ENCODE results near the gene GALNT14.
"Not testable (repeated sequence)": the region's sequence is repeated elsewhere in the genome, so short reads cannot be mapped to it uniquely, and the experiment has no call there.

The GALNT14 gene

GRCh38 chr2:30934066-30934465 lies 204.2 kb downstream of the GALNT14 start:
- peak; percentile 72 to 87 for DNase-seq

- peak; percentile 30 to 55 for DNase-seq
These were observed 204.7 kb downstream of the GALNT14 start for GRCh38 chr2:30933496-30933895.

- peak; percentile 76 to 91 for DNase-seq
These were observed 205.4 kb downstream of the GALNT14 start for GRCh38 chr2:30932870-30933269.

DNA sequence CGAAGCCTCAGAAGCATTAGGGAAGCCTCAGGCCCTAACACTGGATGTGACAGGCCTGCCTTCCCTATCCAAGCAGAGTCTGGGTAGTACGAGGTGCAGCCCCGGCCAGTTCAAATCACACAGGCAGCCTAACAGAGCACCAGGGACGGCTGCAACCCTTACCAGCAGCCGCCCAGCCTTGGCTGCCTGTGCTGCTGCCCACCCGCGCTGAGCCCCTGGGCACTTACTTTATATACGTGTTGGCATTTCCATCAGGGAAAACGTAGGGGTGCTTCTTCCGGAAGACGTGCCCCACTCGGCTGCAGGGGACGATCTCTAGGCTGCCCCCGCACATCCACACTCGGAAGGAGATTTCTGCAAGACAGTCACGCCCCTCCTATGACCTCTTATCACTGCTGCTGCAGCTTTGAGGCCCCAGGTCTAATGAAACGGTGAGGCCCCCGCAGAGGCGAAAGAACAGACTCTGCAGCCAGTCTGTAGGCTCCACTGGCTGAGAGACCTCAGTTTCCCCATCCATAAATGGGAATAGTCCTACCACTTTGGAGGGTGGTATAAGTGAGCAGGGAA lies 206.3 kb downstream of the GALNT14 start:
- no peak for DNase-seq

GRCh38 chr2:30930716-30931115 lies 207.5 kb downstream of the GALNT14 start:
- no peak for DNase-seq

- no peak for DNase-seq
These were observed 210.7 kb downstream of the GALNT14 start for GRCh38 chr2:30927465-30928075.

GRCh38 chr2:30926606-30927005 lies 211.6 kb downstream of the GALNT14 start:
- no peak for DNase-seq

GRCh38 chr2:30923623-30924022 lies 214.6 kb downstream of the GALNT14 start:
- no peak for DNase-seq

DNA sequence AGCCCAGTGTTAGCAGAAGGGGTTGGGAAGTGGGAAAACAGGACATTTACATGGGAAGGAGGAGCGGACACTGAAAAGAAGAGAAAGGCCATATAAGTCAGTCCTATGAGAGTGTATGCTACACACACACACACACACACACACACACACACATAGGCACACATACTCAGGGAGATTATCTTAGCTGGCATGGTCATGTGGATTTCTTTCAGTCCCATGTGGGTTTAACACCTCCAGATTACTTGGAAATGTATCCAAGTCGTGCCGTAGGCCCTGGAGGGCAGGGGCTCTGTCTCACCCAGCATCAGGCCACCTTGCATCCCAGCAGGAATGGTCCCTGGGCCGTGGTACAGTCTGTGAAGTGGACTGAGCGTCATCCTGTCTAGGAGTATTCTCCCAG lies 217.7 kb downstream of the GALNT14 start:
- DNase-seq, result no peak

DNA sequence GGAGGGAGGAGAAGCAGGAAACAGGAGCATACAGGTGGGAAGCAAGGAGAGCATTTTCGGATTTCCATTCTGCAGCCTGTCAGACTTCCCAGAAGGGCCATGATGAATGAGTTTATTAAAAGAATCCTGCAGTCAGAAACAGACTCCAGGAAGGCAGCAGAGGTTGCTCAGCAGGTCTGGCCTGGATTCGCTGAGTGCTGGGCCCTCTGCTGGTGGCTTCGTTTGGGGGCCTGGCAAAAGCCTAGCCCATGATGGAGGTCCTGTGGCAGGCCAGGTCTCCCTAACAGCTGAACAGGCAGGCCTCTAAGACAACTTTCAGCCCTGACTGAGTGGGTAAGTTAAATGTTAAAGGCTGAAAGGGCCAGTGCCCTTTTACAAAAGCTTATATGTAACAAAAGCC lies 222.8 kb downstream of the GALNT14 start:
- DNase-seq, result peak in 1 of 2 donors; percentile 5

GRCh38 chr2:30914456-30914855 lies 223.8 kb downstream of the GALNT14 start:
- no peak for DNase-seq

- DNase-seq, result no peak
These were observed 226.2 kb downstream of the GALNT14 start for GRCh38 chr2:30912056-30912455.

DNA sequence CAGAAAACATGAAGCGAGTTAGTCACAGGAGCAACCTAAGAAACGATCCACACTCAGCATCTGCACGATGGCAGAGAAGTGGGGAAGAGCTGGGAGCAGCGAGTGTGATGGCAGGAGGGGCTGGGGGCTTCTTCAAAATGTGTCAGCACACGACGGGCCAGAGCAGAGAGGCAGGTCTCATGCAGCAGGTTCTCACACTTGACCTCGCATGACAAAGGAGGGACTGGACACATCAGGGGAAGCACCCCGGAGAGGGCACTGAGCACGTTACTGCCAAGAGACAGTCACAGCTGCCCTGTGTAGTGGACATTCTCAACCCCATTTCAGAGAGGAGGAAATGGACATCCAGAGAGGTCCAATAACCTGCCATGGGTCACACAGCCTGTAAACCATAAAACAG lies 226.9 kb downstream of the GALNT14 start:
- DNase-seq, result no peak

GRCh38 chr2:30910686-30911085 lies 227.6 kb downstream of the GALNT14 start:
- no peak for DNase-seq

DNA sequence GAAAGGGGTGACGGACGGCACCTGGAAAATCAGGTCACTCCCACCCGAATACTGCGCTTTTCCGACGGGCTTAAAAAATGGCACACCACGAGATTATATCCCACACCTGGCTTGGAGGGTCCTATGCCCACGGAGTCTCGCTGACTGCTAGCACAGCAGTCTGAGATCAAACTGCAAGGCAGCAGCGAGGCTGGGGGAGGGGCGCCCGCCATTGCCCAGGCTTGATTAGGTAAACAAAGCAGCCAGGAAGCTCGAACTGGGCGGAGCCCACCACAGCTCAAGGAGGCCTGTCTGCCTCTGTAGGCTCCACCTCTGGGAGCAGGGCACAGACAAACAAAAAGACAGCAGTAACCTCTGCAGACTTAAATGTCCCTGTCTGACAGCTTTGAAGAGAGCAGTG lies 233.8 kb downstream of the GALNT14 start:
- DNase-seq, result not testable (repeated sequence)

- DNase-seq, result no peak
These were observed 234.9 kb downstream of the GALNT14 start for GRCh38 chr2:30903326-30903725.

- DNase-seq, result no peak
These were observed 237.9 kb downstream of the GALNT14 start for GRCh38 chr2:30900381-30900780.

DNA sequence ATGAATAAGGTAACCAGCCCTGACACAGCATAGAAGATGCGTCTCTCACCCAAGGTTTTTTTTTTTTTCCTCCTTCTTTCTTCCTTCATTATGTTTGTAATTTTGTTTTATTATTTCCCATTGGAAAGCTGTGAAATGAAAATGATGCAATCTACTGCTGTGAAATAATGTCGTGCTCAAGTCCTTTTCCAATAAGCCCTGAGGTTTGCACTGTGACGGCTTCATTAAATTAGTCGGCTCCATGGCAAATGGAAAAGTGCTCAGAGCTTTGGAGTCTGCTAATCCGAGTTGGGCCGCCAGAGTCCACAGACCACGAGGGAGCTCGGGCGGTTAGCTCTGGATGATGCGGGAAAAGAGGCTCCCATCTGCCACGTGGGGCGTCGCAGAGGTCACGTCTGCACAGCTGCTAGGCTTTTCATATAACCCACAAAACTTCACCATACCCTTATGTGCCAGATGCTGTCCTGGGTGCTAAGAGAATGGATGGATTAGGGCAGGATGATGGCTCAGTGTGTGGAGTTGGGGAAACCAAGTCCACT lies 238.7 kb downstream of the GALNT14 start:
- no peak for DNase-seq

DNA sequence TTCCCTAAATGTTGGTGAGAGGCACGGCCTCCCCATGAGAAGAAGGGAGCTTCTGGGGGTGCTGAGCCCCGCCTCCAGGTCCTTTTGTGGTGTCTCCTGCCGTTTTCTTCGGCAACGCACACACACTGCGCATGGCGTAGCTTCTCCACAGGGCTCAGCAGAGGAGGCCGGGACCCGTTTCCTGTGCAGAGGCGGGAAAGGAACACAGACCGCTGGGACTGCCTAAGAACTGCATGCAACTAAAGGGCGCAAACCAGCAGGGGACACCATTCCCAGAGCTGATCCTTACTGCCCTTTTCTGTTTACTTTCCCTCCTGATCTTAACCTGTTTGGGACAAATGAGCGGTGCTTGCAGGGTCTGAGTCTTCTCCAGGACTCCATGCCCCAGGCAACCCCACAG lies 240.7 kb downstream of the GALNT14 start:
- DNase-seq, result no peak

DNA sequence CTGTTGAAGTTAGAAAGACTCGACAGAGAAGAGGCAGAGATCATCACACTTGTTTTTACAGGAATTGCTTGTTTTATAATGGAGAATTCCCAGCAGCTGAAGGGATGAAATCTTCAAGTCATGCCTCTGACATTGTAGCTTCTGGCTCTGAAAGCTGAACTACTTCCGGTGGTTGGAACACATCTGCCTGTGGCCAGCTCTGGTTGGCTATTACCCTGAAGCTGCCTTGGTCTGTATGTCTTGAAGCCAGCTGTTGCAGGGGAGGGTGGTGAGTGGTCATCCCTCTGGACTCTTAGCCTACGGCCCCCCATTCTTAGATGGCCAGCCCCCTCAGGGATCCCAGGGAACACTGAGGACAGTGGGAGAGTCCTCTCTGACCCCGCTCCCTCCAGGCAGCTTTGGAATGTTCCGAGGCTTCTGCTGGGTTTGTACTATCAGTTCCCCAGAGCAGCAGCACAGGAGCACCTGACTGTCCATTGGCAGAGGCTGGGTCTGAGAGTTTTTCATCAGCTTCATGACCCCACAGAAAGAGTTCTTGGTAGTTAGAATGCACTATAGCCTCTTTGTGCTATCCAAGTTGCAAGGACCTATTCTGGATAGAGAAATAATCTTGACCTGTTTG lies 243.6 kb downstream of the GALNT14 start:
- DNase-seq, result no peak

GRCh38 chr2:30888852-30889409 lies 249.3 kb downstream of the GALNT14 start:
- DNase-seq, result no peak

DNA sequence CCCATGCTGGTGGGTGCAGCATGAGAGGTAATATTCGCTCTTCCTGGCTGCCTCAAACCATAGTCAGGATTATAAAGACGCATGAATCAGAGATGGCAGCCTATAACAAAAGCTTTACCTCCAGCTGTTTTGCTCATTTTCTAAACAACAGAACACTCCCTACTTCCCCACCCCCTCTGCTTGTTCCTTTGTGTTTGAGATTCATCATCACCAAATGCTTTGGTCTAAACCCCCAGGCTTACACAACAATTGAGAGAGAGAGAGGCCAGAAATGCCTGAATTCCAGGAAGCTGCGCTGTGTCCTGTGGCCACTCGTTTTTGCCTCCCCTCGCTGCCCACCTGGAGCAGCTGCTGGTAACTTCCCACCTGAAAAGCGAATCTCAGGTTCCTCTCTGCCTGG lies 252.2 kb downstream of the GALNT14 start:
- no peak for DNase-seq

DNA sequence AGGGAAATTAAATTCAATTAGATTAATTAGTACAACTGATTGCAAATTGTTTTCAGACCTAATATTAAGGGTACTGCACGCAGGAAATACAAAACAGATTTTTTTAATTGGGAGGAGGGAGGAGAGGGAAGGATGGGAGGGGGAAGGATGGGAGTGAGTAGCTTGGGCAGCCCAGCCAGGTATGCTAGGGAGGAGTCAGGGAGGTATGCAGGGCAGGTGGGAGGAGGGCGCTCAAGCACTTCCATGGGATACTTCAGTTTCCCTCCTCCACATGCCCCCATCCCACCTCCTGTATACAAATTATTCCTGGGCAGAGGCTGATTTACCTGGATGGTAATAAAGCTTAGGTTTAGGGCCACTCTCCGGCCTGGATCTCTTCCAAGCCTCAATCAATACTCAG lies 254.4 kb downstream of the GALNT14 start:
- no peak for DNase-seq

DNA sequence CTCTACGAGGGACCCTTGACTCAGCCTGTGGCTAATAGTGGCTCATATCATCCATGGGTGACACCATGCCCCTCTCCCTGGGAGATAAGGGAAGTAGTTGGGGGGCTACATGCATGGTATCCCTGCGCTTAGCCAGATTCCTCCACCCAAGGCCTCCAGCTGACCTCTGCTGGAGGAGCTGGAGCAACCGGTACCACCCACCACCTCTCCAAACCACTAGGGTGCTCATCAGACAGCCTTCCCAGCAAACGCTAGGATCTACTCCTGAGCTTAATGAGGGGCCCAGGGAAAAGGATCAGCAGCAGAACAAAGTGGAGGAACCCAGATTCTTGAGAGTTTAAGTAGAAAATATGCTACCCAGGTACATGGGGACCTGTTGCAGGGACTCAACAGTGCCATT lies 255.1 kb downstream of the GALNT14 start:
- DNase-seq, result no peak
